ENCODE results near the gene AVL9. TPM values are rescaled to one million over a fixed set of nuclear protein-coding genes. Genes with fewer than 3 reads are reported as not detected.

AVL9 gene
- total and polyA plus RNA-seq, 2 of the 13 experiments (the other 11 are each of a cell fraction or from before 2014, with no cell fraction given), result 29.9 to 48.0 TPM

DNA sequence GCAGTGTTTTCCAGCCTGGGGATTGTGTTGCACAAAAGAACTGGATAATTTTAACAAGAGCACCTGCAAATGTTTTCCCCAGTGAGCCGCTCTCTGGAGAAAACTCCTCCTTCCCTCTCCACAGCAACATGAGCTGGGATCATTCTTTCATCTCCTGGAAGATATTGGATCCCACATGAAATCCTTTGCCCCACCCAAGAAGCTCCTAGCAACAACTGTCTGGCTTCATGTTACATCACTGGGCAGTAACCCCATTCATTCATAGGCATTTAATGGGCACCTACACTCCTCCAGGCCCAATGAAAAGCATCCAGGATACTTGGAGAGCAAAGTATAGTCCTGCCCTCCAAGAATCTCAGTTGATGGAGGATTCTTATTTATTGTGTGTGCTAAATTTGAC is 32.3 kb upstream of the AVL9 start:
- in situ Hi-C loops (cut with HindIII; ENCODE audit: extremely low pct_ligation_motif_present, low pct_unique_long_range_greater_than_20kb) (no loop called here), intact Hi-C loops (cut with micrococcal nuclease; ENCODE audit: unreplicated experiment) (no loop called here)
- ChIA-PET CTCF (ENCODE audit: low intra/inter-chr PET ratio, low total read pairs) (no interaction called here), POLR2A (no interaction called here)
- no TSS peak for BruUV-seq (replicated peaks)
- no peak overlapping the region for H3K27ac ChIP-seq (ENCODE audit: extremely low read length, insufficient read depth, low read length)
- TF ChIP-seq NCOA5 (CRISPR knock-in tag; IDR thresholded peaks at IDR 0.05), result no peak
- no peak for TF ChIP-seq TCF7 (IDR thresholded peaks at IDR 0.05; ENCODE audit: low read depth)
- TF ChIP-seq ZNF484 (CRISPR knock-in tag; IDR thresholded peaks at IDR 0.05; ENCODE audit: borderline replicate concordance, low read depth), result no peak
- no peak for TF ChIP-seq MLLT10 (CRISPR knock-in tag; IDR thresholded peaks at IDR 0.05)
- TF ChIP-seq ZNF790 (CRISPR knock-in tag; IDR thresholded peaks at IDR 0.05; ENCODE audit: borderline replicate concordance), result no peak
- no peak for TF ChIP-seq KLF15 (CRISPR knock-in tag; IDR thresholded peaks at IDR 0.05; ENCODE audit: borderline replicate concordance)
- TF ChIP-seq JUN (CRISPR knock-in tag; IDR thresholded peaks at IDR 0.05), result no peak
- no peak for TF ChIP-seq ZNF709 (CRISPR knock-in tag; IDR thresholded peaks at IDR 0.05)
- no peak for TF ChIP-seq PHB2 (IDR thresholded peaks at IDR 0.05; ENCODE audit: partially characterized antibody)
- no peak for TF ChIP-seq ISX (CRISPR knock-in tag; conservative IDR thresholded peaks at IDR 0.05)
- no peak for TF ChIP-seq ZNF253 (CRISPR knock-in tag; IDR thresholded peaks at IDR 0.05; ENCODE audit: borderline replicate concordance)
- TF ChIP-seq FUBP1 (CRISPR knock-in tag; IDR thresholded peaks at IDR 0.05; ENCODE audit: borderline replicate concordance), result no peak
- no peak for TF ChIP-seq RARG (CRISPR knock-in tag; IDR thresholded peaks at IDR 0.05; ENCODE audit: low read depth)
- no peak for TF ChIP-seq ZNF160 (CRISPR knock-in tag; IDR thresholded peaks at IDR 0.05)
- no peak for TF ChIP-seq EHMT2 (IDR thresholded peaks at IDR 0.05; ENCODE audit: borderline replicate concordance, low read depth, low read length)
- DNase-seq (ENCODE audit: low spot score), result no peak
- no peaks in the 10 kb centered on the region for H4K20me1 ChIP-seq (ENCODE audit: insufficient read depth, low read length)
- H3K79me2 ChIP-seq (ENCODE audit: insufficient read depth, low read length), result no peaks in the 10 kb centered on the region
- peaks cover 20% of the 10 kb centered on the region for H3K4me1 ChIP-seq (ENCODE audit: insufficient read depth, low read length)
- 17% methylated on average over 1 of the region's 1 CpG for WGBS (ENCODE audit: low lambda C conversion rate)
- no peak overlapping the region for H3K4me3 ChIP-seq (replicated peaks in 1 of 3; ENCODE audit: insufficient read depth in 1 of 3, low read depth in 2 of 3, low read length in 3 of 3)
- H2AFZ ChIP-seq (ENCODE audit: low read length), result no peak overlapping the region
- no peak overlapping the region for H3K4me2 ChIP-seq (ENCODE audit: low read depth, low read length)
- ATAC-seq, result no peak
- no peak for FAIRE-seq
- no peaks in the 10 kb centered on the region for H3K27me3 ChIP-seq (ENCODE audit: control insufficient read depth in 1 of 2, insufficient read depth in 2 of 2, low read length in 2 of 2)
- H3K9me3 ChIP-seq (ENCODE audit: low read length), result no peaks in the 10 kb centered on the region
- no peaks in the 10 kb centered on the region for H3K36me3 ChIP-seq (replicated peaks in 1 of 2; ENCODE audit: control insufficient read depth in 1 of 2, insufficient read depth in 2 of 2, low read length in 2 of 2)
- H3K9ac ChIP-seq (ENCODE audit: insufficient read depth, low read depth, low read length), result no peak overlapping the region

Measured in HepG2 (cell line).